NCI-H2227 (cell line): ENCODE data around the gene TIGAR.

Experiments
- DNase-seq: peaks from one replicate; lab custom pipeline; 2025; ENCODE audit not compliant: unreplicated experiment; lab: John Stamatoyannopoulos, UW

TIGAR gene

GRCh38 chr12:4282892-4283511 lies 38.0 kb upstream of the TIGAR start:
- DNase-seq: no peak

DNA sequence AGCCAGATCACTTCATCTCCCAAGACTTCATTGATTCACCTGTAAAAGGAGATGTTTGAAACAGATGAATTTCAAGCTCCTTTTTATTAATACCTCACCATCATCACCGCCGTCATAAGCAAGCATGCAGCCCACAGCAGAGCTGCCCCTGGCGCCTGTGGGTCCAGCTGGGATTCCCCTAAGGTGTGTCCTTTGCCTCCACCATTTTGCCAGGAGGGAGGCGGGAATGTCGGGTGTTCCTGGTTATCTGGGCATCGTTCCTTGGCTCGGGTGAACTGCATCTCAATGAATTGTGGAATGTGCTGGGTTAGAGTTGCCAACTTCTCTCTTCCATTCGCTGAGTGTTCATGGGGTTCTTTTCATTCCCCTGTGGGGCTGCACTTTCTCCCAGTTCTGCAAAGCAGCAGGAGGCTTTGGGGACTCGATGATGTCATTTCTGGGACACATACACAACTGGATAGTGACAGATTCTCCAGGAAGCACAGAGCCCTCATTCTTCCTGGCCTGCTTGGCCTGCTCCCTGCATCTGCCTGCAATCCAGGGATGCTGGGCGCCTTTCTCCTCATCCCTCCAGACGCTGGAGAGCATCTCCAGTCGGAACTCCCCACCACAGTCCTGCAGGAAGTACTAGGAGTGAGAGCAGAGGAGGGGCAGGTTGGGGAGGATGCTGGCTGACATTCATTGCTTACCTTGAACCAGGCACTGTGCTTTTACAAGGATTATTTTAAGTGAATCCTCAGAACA lies 37.3 kb upstream of the TIGAR start:
- DNase-seq: no peak

GRCh38 chr12:4284306-4284705 lies 36.7 kb upstream of the TIGAR start:
- DNase-seq: no peak

DNA sequence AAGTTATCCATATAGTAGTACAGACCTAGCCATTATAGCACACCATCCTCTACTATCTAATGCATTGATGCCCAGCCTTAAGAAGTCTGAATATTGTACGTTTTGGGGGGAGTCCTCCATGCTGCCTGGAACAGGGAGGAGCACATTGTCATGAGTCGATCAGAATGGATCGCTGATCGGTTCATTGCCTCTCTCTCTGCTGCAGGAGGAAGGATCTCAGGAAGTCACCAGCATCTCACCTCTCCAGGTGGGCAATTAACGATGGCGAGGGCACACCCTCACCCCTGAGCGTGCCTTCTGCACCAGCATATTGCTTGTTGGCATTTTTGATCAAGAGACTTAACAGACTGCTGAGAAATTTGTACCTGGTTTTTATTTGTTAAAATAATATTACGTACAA lies 35.9 kb upstream of the TIGAR start:
- DNase-seq: no peak

DNA sequence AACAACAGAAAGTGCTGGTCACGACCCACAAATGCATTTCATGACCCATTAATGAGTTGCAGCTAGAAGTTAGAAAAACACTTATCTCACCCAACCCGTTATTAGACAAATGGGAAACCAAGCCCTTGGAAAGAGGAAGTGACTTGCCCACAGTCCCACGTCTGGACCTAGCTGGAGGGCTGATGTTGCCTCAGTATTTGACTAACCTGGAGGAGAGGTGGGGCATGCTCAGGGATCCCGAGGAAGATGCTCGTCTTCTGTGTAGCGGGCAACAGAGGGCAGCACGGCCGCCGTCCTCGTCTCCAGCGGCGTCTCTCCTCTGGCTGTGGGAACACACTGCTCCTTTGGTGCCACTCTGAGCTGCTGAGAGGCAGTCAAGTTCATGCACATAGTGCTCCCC lies 34.8 kb upstream of the TIGAR start:
- no peak for DNase-seq

- DNase-seq: no peak
These were observed 34.2 kb upstream of the TIGAR start for GRCh38 chr12:4286771-4287317.

DNA sequence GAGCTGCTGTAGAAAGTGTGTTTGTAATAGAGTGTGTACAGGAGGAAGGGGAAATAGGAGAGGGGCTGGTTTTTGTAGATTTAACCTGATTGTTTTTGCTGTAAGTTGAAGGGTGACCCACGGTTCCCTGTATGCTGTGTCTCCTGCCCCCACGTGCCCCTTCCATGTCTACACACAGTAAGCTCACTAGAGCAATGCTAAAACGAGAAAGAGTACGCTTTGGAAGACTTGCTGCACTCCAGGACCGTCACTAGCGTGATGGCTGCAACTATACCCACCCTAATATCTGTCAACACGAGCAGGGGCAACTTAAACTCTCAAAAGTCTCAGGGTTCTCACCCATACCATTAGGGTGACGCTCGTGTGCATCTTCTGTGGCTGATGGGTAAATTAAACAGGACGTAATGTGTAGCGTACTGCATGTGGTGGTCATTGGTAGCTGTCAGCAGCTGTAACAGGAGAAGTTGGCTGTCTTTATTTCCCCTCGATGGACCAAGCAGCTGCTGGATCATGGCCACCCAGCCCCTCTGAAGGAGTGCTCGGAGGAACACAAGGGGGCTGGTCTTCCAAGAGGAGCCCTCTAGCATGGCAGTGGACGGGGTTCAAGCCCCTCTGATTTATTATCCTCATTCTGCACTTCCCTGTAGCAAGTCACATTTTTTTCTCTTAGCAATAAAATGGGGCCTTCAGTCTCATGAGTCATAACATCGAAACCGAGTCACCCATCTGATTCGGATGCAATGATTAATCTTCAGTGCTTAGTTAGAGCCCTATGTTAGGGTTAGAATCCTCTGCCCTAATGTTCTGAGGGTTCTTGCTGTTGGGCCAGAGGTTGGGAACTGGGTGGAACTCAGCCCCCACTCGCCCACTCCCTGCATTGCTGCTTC lies 33.4 kb upstream of the TIGAR start:
- no peak for DNase-seq

DNA sequence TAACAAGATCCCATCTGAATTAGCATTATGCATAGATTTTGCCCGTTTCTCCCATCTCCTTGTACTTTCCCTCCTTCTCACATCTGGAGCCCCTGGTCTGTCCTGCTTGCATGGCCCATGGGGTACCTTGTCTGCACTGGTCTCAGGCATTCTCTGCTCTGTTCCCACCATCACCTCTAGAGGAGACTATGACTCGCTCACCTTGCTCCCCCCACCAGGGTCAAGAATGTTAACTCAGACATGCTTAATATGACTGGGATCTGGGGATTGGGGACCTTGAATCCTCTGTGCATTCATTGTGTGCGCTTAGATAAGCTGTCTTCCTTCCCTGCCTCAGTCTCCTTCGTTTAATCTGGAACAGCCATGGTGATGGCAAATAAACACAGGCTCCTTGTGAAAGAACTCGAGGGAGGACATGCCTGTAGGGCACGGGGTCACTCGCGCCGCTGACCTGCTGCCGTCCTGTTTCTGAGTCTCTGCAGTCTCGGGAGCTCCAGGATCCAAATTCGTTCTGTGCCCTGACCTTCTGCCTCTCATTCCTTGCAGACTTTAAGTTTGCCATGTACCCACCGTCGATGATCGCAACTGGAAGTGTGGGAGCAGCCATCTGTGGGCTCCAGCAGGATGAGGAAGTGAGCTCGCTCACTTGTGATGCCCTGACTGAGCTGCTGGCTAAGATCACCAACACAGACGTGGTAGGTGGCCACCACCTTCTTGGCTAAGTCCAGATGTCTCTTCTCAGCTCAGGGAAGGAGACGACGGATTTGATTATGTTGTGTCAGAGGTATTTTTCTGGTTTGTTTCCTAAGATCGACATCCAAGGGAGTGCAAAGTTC lies 32.5 kb upstream of the TIGAR start:
- DNase-seq: no peak

- DNase-seq: peak; percentile 6
These were observed 31.7 kb upstream of the TIGAR start for GRCh38 chr12:4289231-4289878.

DNA sequence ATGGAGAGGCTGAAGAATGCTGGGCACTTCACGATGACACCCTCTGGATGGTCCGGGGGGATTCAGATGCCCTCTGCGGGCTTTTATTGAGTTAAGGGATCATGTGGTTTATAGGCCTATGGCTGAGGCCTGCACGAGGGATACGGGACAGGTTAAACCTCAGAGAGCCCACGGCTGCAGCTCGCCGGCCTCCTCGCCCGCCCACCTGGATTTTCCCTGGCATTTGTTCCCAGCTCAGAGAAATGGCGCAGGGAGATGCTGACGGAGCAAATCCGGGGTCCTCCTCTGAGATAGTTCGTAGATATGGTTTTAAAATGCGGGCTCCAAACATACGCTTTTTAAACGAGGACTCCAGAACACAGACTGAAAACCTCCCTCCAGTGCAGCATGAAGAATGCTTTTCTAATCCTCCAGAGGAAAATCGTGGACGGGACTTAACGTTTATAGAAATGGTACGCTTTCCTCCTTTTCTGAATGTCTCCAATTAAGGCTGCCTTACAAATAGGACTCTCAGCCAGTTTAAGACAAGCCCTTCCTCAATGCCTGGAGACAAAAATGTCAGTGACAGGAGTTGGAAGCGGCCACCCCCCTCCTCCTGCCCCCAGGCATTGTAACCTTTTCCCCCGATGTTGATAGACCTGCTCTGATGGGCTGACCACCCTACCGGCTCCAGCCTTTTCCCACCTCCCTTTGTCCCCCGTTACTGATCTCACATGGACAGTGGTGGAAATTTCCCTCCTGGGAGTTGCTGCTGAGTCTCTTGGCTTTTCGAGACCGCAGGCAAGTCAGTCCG lies 30.8 kb upstream of the TIGAR start:
- no peak for DNase-seq

DNA sequence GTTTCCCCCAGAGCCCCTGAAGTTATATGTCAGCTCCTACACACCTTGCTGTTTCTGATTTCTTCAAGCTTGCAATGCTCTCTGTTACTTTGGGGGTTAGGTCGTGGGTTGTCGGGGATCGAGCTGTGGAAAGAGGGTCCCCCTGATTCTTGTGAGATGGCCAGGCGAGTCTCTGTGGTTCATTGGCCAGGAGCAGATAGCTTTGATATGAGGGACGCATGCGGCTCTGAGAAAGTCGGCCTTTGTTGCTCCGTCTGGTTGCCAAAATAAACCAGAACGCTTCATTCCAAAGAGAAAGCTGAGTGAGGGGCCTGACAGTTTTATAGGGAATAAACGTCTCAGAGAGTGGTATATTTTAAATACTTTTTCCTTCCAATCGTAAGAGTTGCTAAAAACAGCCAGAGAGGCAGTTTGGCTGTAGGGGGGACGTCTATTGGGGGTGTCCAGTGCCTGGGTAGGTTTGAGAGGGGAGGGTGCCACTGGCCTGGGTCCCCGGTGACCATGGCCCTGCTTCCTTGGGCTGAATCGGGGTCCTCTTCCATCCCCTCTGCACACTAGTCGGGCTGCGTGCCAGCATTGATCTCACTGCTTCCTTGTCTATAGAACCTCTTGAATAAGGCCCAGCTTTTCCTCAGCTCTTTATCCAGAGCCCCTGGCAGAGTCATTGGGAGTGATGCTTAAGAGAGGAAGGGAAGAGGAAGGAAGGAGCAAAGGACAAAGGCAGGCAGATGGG lies 28.5 kb upstream of the TIGAR start:
- no peak for DNase-seq

- no peak for DNase-seq
These were observed 27.6 kb upstream of the TIGAR start for GRCh38 chr12:4293299-4293965.

GRCh38 chr12:4293966-4294505 lies 27.0 kb upstream of the TIGAR start:
- DNase-seq: no peak

GRCh38 chr12:4296751-4297150 lies 24.3 kb upstream of the TIGAR start:
- no peak for DNase-seq

GRCh38 chr12:4297617-4298016 lies 23.4 kb upstream of the TIGAR start:
- no peak for DNase-seq

DNA sequence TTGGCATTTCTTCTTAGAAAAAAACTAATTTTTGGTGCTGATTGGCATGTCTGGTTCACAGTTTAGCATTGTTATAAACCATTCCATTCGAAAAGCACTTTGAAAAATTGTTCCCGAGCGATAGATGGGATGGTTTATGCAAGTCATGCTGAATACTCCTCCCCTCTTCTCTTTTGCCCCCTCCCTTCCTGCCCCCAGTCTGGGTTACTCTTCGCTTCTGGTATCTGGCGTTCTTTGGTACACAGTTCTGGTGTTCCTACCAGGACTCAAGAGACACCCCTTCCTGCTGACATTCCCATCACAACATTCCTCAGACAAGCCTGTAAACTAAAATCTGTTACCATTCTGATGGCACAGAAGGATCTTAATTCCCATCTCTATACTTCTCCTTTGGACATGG lies 20.1 kb upstream of the TIGAR start:
- DNase-seq: no peak

- DNase-seq: no peak
These were observed 19.0 kb upstream of the TIGAR start for GRCh38 chr12:4301932-4302501.

DNA sequence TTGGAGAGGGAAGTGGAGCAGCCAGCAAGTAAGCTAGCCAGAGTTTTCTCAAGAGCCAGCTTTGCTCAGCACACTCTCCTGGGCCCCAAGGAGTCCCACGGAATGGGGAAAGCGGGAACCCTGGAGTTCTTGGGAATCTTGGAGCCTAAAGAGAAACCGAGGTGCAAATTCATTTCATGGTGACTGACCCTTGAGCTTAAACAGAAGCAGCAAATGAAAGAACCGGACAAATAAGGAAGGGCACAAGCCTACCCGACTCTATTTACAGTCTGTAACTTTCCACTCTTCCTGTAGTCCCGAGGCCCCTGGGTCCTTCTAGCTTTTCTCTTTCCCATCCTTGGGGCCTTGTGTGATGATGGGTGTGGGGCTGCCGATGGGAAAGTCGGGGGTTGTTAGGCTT lies 18.1 kb upstream of the TIGAR start:
- no peak for DNase-seq
